ENCODE results near the gene DCLK1. TPM values are rescaled to one million over a fixed set of nuclear protein-coding genes. Genes with fewer than 3 reads are reported as not detected.
A peak's percentile ranks its signal among the peaks of the same experiment; 100 is the strongest.
"Not testable (repeated sequence)": the region's sequence is repeated elsewhere in the genome, so short reads cannot be mapped to it uniquely, and the experiment has no call there.

The DCLK1 gene
- total and polyA plus RNA-seq, 4 donors: 2.6 to 47.4 (median 13.9) TPM

GRCh38 chr13:36101907-36102306, 29.3 kb downstream of the DCLK1 start:
- WGBS, 2 donors: 95 to 96% methylated on average over 5 of the region's 5 CpGs
- intact Hi-C loops (cut with DNase I); ATAC-seq (ENCODE audit: low FRiP score); H3K9me3 ChIP-seq (ENCODE audit: control insufficient read depth, low read length); H3K27ac ChIP-seq (ENCODE audit: low read depth in 1 of 2, low read length in 2 of 2); H3K27me3 ChIP-seq (ENCODE audit: control insufficient read depth in 1 of 2, insufficient read depth in 2 of 2, low read length in 1 of 2); H3K4me3 ChIP-seq (ENCODE audit: low read length in 2 of 2); H3K36me3 ChIP-seq (ENCODE audit: control insufficient read depth in 1 of 2, insufficient read depth in 2 of 2, low read length in 1 of 2); H3K4me1 ChIP-seq (ENCODE audit: control insufficient read depth in 1 of 2, insufficient read depth in 2 of 2, low read length in 2 of 2); DNase-seq: not testable (repeated sequence)

GRCh38 chr13:36101157-36101556, 30.0 kb downstream of the DCLK1 start:
- no peaks in the 10 kb centered on the region for H3K4me1 ChIP-seq (ENCODE audit: control insufficient read depth in 1 of 2, insufficient read depth in 2 of 2, low read length in 2 of 2)
- intact Hi-C loops (cut with DNase I): no loop called here
- no peak overlapping the region for H3K27ac ChIP-seq (ENCODE audit: low read depth in 1 of 2, low read length in 2 of 2)
- H3K9me3 ChIP-seq (ENCODE audit: control insufficient read depth, low read length): peaks cover 2% of the 10 kb centered on the region
- no peaks in the 10 kb centered on the region for H3K36me3 ChIP-seq (ENCODE audit: control insufficient read depth in 1 of 2, insufficient read depth in 2 of 2, low read length in 1 of 2)
- ATAC-seq (ENCODE audit: low FRiP score): no peak
- no peak overlapping the region for H3K4me3 ChIP-seq (ENCODE audit: low read length in 2 of 2)
- WGBS, 2 donors: 71 to 79% methylated on average over 9 of the region's 9 CpGs
- no peaks in the 10 kb centered on the region for H3K27me3 ChIP-seq (ENCODE audit: control insufficient read depth in 1 of 2, insufficient read depth in 2 of 2, low read length in 1 of 2)
- DNase-seq: no peak

- ATAC-seq (ENCODE audit: low FRiP score): no peak
Measured at GRCh38 chr13:36098080-36098479, 33.1 kb downstream of the DCLK1 start.

GRCh38 chr13:36096461-36097416, 34.4 kb downstream of the DCLK1 start:
- H3K36me3 ChIP-seq (ENCODE audit: control insufficient read depth in 1 of 2, insufficient read depth in 2 of 2, low read length in 1 of 2): no peaks in the 10 kb centered on the region
- peaks cover 2% of the 10 kb centered on the region for H3K9me3 ChIP-seq (ENCODE audit: control insufficient read depth, low read length)
- no peak overlapping the region for H3K27ac ChIP-seq (ENCODE audit: low read depth in 1 of 2, low read length in 2 of 2)
- no peak for ATAC-seq (ENCODE audit: low FRiP score)
- no peaks in the 10 kb centered on the region for H3K4me1 ChIP-seq (ENCODE audit: control insufficient read depth in 1 of 2, insufficient read depth in 2 of 2, low read length in 2 of 2)
- no peaks in the 10 kb centered on the region for H3K27me3 ChIP-seq (ENCODE audit: control insufficient read depth in 1 of 2, insufficient read depth in 2 of 2, low read length in 1 of 2)
- no peak for DNase-seq
- no peak overlapping the region for H3K4me3 ChIP-seq (ENCODE audit: low read length in 2 of 2)
- intact Hi-C loops (cut with DNase I): no loop called here
- 89 to 93% methylated on average over 5 of the region's 5 CpGs for WGBS, 2 donors

More at GRCh38 chr13:36098080-36098479, 33.1 kb downstream of the DCLK1 start:
- WGBS, 2 donors: 67 to 68% methylated on average over 4 of the region's 4 CpGs
- H3K4me1 ChIP-seq (ENCODE audit: control insufficient read depth in 1 of 2, insufficient read depth in 2 of 2, low read length in 2 of 2): no peaks in the 10 kb centered on the region
- no peak overlapping the region for H3K27ac ChIP-seq (ENCODE audit: low read depth in 1 of 2, low read length in 2 of 2)
- intact Hi-C loops (cut with DNase I): no loop called here
- DNase-seq: no peak
- H3K9me3 ChIP-seq (ENCODE audit: control insufficient read depth, low read length): peaks cover 2% of the 10 kb centered on the region
- no peak overlapping the region for H3K4me3 ChIP-seq (ENCODE audit: low read length in 2 of 2)
- H3K27me3 ChIP-seq (ENCODE audit: control insufficient read depth in 1 of 2, insufficient read depth in 2 of 2, low read length in 1 of 2): no peaks in the 10 kb centered on the region
- no peaks in the 10 kb centered on the region for H3K36me3 ChIP-seq (ENCODE audit: control insufficient read depth in 1 of 2, insufficient read depth in 2 of 2, low read length in 1 of 2)

GRCh38 chr13:36094478-36094877, 36.7 kb downstream of the DCLK1 start:
- DNase-seq: no peak
- no peak for ATAC-seq (ENCODE audit: low FRiP score)
- WGBS, 2 donors: 83 to 91% methylated on average over 4 of the region's 4 CpGs
- H3K27ac ChIP-seq (ENCODE audit: low read depth in 1 of 2, low read length in 2 of 2): no peak overlapping the region
- no peaks in the 10 kb centered on the region for H3K9me3 ChIP-seq (ENCODE audit: control insufficient read depth, low read length)
- intact Hi-C loops (cut with DNase I): no loop called here
- H3K36me3 ChIP-seq (ENCODE audit: control insufficient read depth in 1 of 2, insufficient read depth in 2 of 2, low read length in 1 of 2): no peaks in the 10 kb centered on the region
- no peak overlapping the region for H3K4me3 ChIP-seq (ENCODE audit: low read length in 2 of 2)
- H3K27me3 ChIP-seq (ENCODE audit: control insufficient read depth in 1 of 2, insufficient read depth in 2 of 2, low read length in 1 of 2): no peaks in the 10 kb centered on the region
- H3K4me1 ChIP-seq (ENCODE audit: control insufficient read depth in 1 of 2, insufficient read depth in 2 of 2, low read length in 2 of 2): peaks cover 0 to under 1% of the 10 kb centered on the region in 2 donors

GRCh38 chr13:36090592-36090991, 40.6 kb downstream of the DCLK1 start:
- 90 to 95% methylated on average over 7 of the region's 7 CpGs for WGBS, 2 donors
- intact Hi-C loops (cut with DNase I): no loop called here
- DNase-seq: peak in 1 of 2 donors; percentile 50
- no peak overlapping the region for H3K27ac ChIP-seq (ENCODE audit: low read depth in 1 of 2, low read length in 2 of 2)
- H3K4me1 ChIP-seq (ENCODE audit: control insufficient read depth in 1 of 2, insufficient read depth in 2 of 2, low read length in 2 of 2): peaks cover 0 to 6% of the 10 kb centered on the region in 2 donors
- no peaks in the 10 kb centered on the region for H3K27me3 ChIP-seq (ENCODE audit: control insufficient read depth in 1 of 2, insufficient read depth in 2 of 2, low read length in 1 of 2)
- no peak overlapping the region for H3K4me3 ChIP-seq (ENCODE audit: low read length in 2 of 2)
- H3K9me3 ChIP-seq (ENCODE audit: control insufficient read depth, low read length): no peaks in the 10 kb centered on the region
- no peaks in the 10 kb centered on the region for H3K36me3 ChIP-seq (ENCODE audit: control insufficient read depth in 1 of 2, insufficient read depth in 2 of 2, low read length in 1 of 2)
- ATAC-seq (ENCODE audit: low FRiP score): peak; percentile 69

GRCh38 chr13:36089130-36089647, 42.0 kb downstream of the DCLK1 start:
- Histone ChIP-seq H3K27ac (ENCODE audit: low read depth in 1 of 2, low read length in 2 of 2) (no peak overlapping the region), H3K4me3 (ENCODE audit: low read length in 2 of 2) (no peak overlapping the region), H3K9me3 (ENCODE audit: control insufficient read depth, low read length) (no peaks in the 10 kb centered on the region), H3K36me3 (ENCODE audit: control insufficient read depth in 1 of 2, insufficient read depth in 2 of 2, low read length in 1 of 2) (no peaks in the 10 kb centered on the region), H3K4me1 (ENCODE audit: control insufficient read depth in 1 of 2, insufficient read depth in 2 of 2, low read length in 2 of 2) (peaks cover 0 to 6% of the 10 kb centered on the region in 2 donors), H3K27me3 (ENCODE audit: control insufficient read depth in 1 of 2, insufficient read depth in 2 of 2, low read length in 1 of 2) (no peaks in the 10 kb centered on the region)
- DNase-seq: no peak
- ATAC-seq (ENCODE audit: low FRiP score): peak; percentile 62
- intact Hi-C loops (cut with DNase I): no loop called here
- 84% methylated on average over 7 of the region's 7 CpGs for WGBS, 2 donors

GRCh38 chr13:36088463-36088862, 42.7 kb downstream of the DCLK1 start:
- H3K27ac ChIP-seq (ENCODE audit: low read depth in 1 of 2, low read length in 2 of 2): no peak overlapping the region
- no peaks in the 10 kb centered on the region for H3K9me3 ChIP-seq (ENCODE audit: control insufficient read depth, low read length)
- intact Hi-C loops (cut with DNase I): no loop called here
- H3K4me3 ChIP-seq (ENCODE audit: low read length in 2 of 2): no peak overlapping the region
- H3K36me3 ChIP-seq (ENCODE audit: control insufficient read depth in 1 of 2, insufficient read depth in 2 of 2, low read length in 1 of 2): no peaks in the 10 kb centered on the region
- H3K4me1 ChIP-seq (ENCODE audit: control insufficient read depth in 1 of 2, insufficient read depth in 2 of 2, low read length in 2 of 2): peaks cover 0 to 6% of the 10 kb centered on the region in 2 donors
- H3K27me3 ChIP-seq (ENCODE audit: control insufficient read depth in 1 of 2, insufficient read depth in 2 of 2, low read length in 1 of 2): no peaks in the 10 kb centered on the region
- 93 to 94% methylated on average over 5 of the region's 5 CpGs for WGBS, 2 donors
- ATAC-seq (ENCODE audit: low FRiP score) (no peak), DNase-seq (no peak)

- no peaks in the 10 kb centered on the region for H3K36me3 ChIP-seq (ENCODE audit: control insufficient read depth in 1 of 2, insufficient read depth in 2 of 2, low read length in 1 of 2)
- WGBS, 2 donors: 90 to 96% methylated on average over 2 of the region's 2 CpGs
- no peak overlapping the region for H3K4me3 ChIP-seq (ENCODE audit: low read length in 2 of 2)
- DNase-seq (no peak), ATAC-seq (ENCODE audit: low FRiP score) (no peak)
- H3K27ac ChIP-seq (ENCODE audit: low read depth in 1 of 2, low read length in 2 of 2): no peak overlapping the region
- intact Hi-C loops (cut with DNase I): no loop called here
- H3K4me1 ChIP-seq (ENCODE audit: control insufficient read depth in 1 of 2, insufficient read depth in 2 of 2, low read length in 2 of 2): peaks cover 0 to 6% of the 10 kb centered on the region in 2 donors
- no peaks in the 10 kb centered on the region for H3K9me3 ChIP-seq (ENCODE audit: control insufficient read depth, low read length)
- no peaks in the 10 kb centered on the region for H3K27me3 ChIP-seq (ENCODE audit: control insufficient read depth in 1 of 2, insufficient read depth in 2 of 2, low read length in 1 of 2)
Measured at GRCh38 chr13:36088001-36088400, 43.2 kb downstream of the DCLK1 start.

Measured in aorta (tissue), 5 donors.